IMR-90 (cell line): ENCODE measurements around the gene KL. TPM values are rescaled to one million over a fixed set of nuclear protein-coding genes. Genes with fewer than 3 reads are reported as not detected.

Experiments
- ATAC-seq: fragments of 200-7000 bp; cut with Tn5 transposase; 2 replicates; pipeline ENCODE4 v1.9.1; 2020; ENCODE audit warnings: low read depth, mild to moderate bottlenecking, moderate library complexity
- BruUV-seq: library from RNA; stranded (reverse); fragments of 400-500 nt; replicated peaks from 2 replicates; lab custom pipeline; 2021; lab: Mats Ljungman, UMichigan
- CTCF ChIA-PET: fragments of 300-600 bp; formaldehyde crosslinking; extraction: SDS; loops from one replicate; lab custom pipeline; 2021; ENCODE audit warnings: antibody characterized with exemption; lab: Yijun Ruan, JAX
- POLR2A ChIA-PET: fragments of 300-600 bp; sonication (Branson Sonifier 250); formaldehyde crosslinking; loops from one replicate; lab custom pipeline; 2022; ENCODE audit warnings: antibody characterized with exemption; ENCODE audit not compliant: unreplicated experiment; lab: Charles Lee
- DNase-seq: peaks from one replicate; pipeline ENCODE4 v3.0.0; 2013
- H2AFZ ChIP-seq: replicated peaks from 2 replicates; pipeline ENCODE3; 2013; ENCODE audit warnings: low read length, mild to moderate bottlenecking; ENCODE audit not compliant: poor library complexity
- H2AK5ac ChIP-seq: 2 replicates; pipeline ENCODE4 v1.6.1; 2013; ENCODE audit warnings: low read depth, low read length, inconsistent platforms
- H2AK9ac ChIP-seq: replicated peaks from 2 replicates; pipeline ENCODE3; 2013; ENCODE audit warnings: mild to moderate bottlenecking, low read depth, low read length, moderate library complexity; ENCODE audit not compliant: poor library complexity
- H2BK120ac ChIP-seq: 2 replicates; pipeline ENCODE4 v1.6.1; 2013; ENCODE audit warnings: low read depth, low read length, inconsistent platforms
- H2BK15ac ChIP-seq: 3 replicates; pipeline ENCODE4 v1.6.1; 2013; ENCODE audit warnings: low read depth, low read length, inconsistent platforms
- H2BK20ac ChIP-seq: 2 replicates; pipeline ENCODE4 v1.6.1; 2013; ENCODE audit warnings: low read depth, mild to moderate bottlenecking, inconsistent platforms, low read length, moderate library complexity
- H2BK5ac ChIP-seq: 2 replicates; pipeline ENCODE4 v1.6.1; 2013; ENCODE audit warnings: mild to moderate bottlenecking, low read depth, low read length, inconsistent platforms; ENCODE audit not compliant: poor library complexity, severe bottlenecking
- H3K14ac ChIP-seq: replicated peaks from 2 replicates; pipeline ENCODE4 v1.6.1; 2013; ENCODE audit warnings: low read depth, low read length, inconsistent platforms
- H3K18ac ChIP-seq: 2 replicates; pipeline ENCODE4 v1.6.1; 2013; ENCODE audit warnings: low read depth, low read length, control low read depth
- H3K23ac ChIP-seq: 2 replicates; pipeline ENCODE4 v1.6.1; 2013; ENCODE audit warnings: low read depth, low read length, inconsistent platforms
- H3K27ac ChIP-seq: 2 replicates; pipeline ENCODE4 v1.5.1; 2013; ENCODE audit warnings: mild to moderate bottlenecking, control low read depth, low read length; ENCODE audit not compliant: insufficient read depth
- H3K27me3 ChIP-seq: 2 replicates; pipeline ENCODE4 v1.6.1; 2013; ENCODE audit warnings: low read length; ENCODE audit not compliant: control insufficient read depth, insufficient read depth
- H3K36me3 ChIP-seq: 2 replicates; pipeline ENCODE4 v1.6.1; 2013; ENCODE audit warnings: low read length, mixed read lengths; ENCODE audit not compliant: control insufficient read depth, insufficient read depth
- H3K4ac ChIP-seq: 2 replicates; pipeline ENCODE4 v1.6.1; 2013; ENCODE audit warnings: low read depth, low read length, inconsistent platforms
- H3K4me1 ChIP-seq: 2 replicates; pipeline ENCODE4 v1.6.1; 2013; ENCODE audit warnings: low read length, mixed read lengths; ENCODE audit not compliant: control insufficient read depth, insufficient read depth
- H3K4me2 ChIP-seq: 2 replicates; pipeline ENCODE4 v1.6.1; 2013; ENCODE audit warnings: low read depth, mild to moderate bottlenecking, control low read depth, low read length, moderate library complexity
- H3K4me3 ChIP-seq: 2 replicates; pipeline ENCODE4 v1.5.1; 2013; ENCODE audit warnings: low read depth, mild to moderate bottlenecking, control low read depth, low read length, moderate library complexity; ENCODE audit not compliant: insufficient read depth
- H3K56ac ChIP-seq: 2 replicates; pipeline ENCODE4 v1.6.1; 2013; ENCODE audit warnings: low read length, inconsistent platforms; ENCODE audit not compliant: insufficient read depth; ENCODE audit errors: extremely low read depth
- H3K79me1 ChIP-seq, 2 experiments: 2 replicates each; pipeline ENCODE4 v1.6.1; 2013; ENCODE audit warnings: low read length in 2 of 2, inconsistent platforms in 1 of 2, low read depth in 1 of 2
- H3K9ac ChIP-seq: 2 replicates; pipeline ENCODE4 v1.6.1; 2013; ENCODE audit warnings: low read depth, low read length, control low read depth
- H3K9me1 ChIP-seq: 2 replicates; pipeline ENCODE4 v1.6.1; 2013; ENCODE audit warnings: low read length, inconsistent platforms; ENCODE audit not compliant: insufficient read depth
- H3K9me3 ChIP-seq: 2 replicates; pipeline ENCODE4 v1.6.1; 2013; ENCODE audit warnings: low read length; ENCODE audit not compliant: control insufficient read depth, insufficient read depth
- H4K20me1 ChIP-seq: 2 replicates; pipeline ENCODE4 v1.6.1; 2013; ENCODE audit warnings: low read length, inconsistent platforms; ENCODE audit not compliant: insufficient read depth
- H4K5ac ChIP-seq: 2 replicates; pipeline ENCODE4 v1.6.1; 2013; ENCODE audit warnings: mild to moderate bottlenecking, low read depth, low read length, control low read depth
- H4K8ac ChIP-seq, 2 experiments: 2 replicates each; pipeline ENCODE4 v1.6.1; 2013; ENCODE audit warnings: low read depth in 2 of 2, low read length in 2 of 2, control low read depth in 1 of 2, inconsistent platforms in 1 of 2
- H4K91ac ChIP-seq: 2 replicates; pipeline ENCODE4 v1.6.1; 2013; ENCODE audit warnings: low read depth, low read length, inconsistent platforms; ENCODE audit not compliant: insufficient read depth
- BHLHE40 ChIP-seq: fragments of 150-350 bp; IDR thresholded peaks from 2 replicates; pipeline ENCODE4 v1.6.1; 2016; ENCODE audit warnings: mild to moderate bottlenecking, low read depth, low read length
- CEBPB ChIP-seq: IDR thresholded peaks from 2 replicates; pipeline ENCODE4 v1.6.1; 2012; ENCODE audit warnings: low read depth, low read length, improper control_type of control experiment
- CHD1 ChIP-seq: IDR thresholded peaks from 2 replicates; pipeline ENCODE4 v1.6.1; 2012; ENCODE audit warnings: low read depth, low read length, improper control_type of control experiment
- CTCF ChIP-seq: conservative IDR thresholded peaks from 2 replicates; pipeline ENCODE4 v1.5.1; 2012; ENCODE audit warnings: mild to moderate bottlenecking, low read depth, low read length, improper control_type of control experiment
- FOS ChIP-seq: fragments of 150-350 bp; IDR thresholded peaks from 2 replicates; pipeline ENCODE4 v1.6.1; 2016; ENCODE audit warnings: low read depth, low read length
- MAFK ChIP-seq: IDR thresholded peaks from 2 replicates; pipeline ENCODE4 v1.6.1; 2012; ENCODE audit warnings: low read depth, low read length, improper control_type of control experiment
- MAZ ChIP-seq: IDR thresholded peaks from 2 replicates; pipeline ENCODE4 v1.6.1; 2012; ENCODE audit warnings: low read depth, mild to moderate bottlenecking, low read length, improper control_type of control experiment, moderate library complexity, borderline replicate concordance
- POLR2A ChIP-seq: IDR thresholded peaks from 2 replicates; pipeline ENCODE4 v1.6.1; 2012; ENCODE audit warnings: mild to moderate bottlenecking, low read depth, low read length
- RAD21 ChIP-seq: IDR thresholded peaks from 2 replicates; pipeline ENCODE4 v1.6.1; 2012; ENCODE audit warnings: low read length, improper control_type of control experiment
- RFX5 ChIP-seq: IDR thresholded peaks from 2 replicates; pipeline ENCODE4 v1.8.0; 2012; ENCODE audit warnings: low read depth, mild to moderate bottlenecking, low read length, moderate library complexity
- SMC3 ChIP-seq: fragments of 150-350 bp; IDR thresholded peaks from 2 replicates; pipeline ENCODE4 v1.6.1; 2016; ENCODE audit warnings: low read depth, mild to moderate bottlenecking, antibody characterized with exemption, low read length, moderate library complexity
- WGBS, 2 experiments: methylation state at CpG; one replicate each; pipeline versions ENCODE4 v1.1.5 to v1.1.7; 2013; ENCODE audit warnings: missing lambda C conversion rate in 2 of 2; ENCODE audit not compliant: insufficient read length in 1 of 2; ENCODE audit errors: extremely low coverage in 2 of 2; 5-methylcytosine and 5-hydroxymethylcytosine counted together
- dilution Hi-C: fragments of 300-500 bp; cut with HindIII; formaldehyde crosslinking; loops from one replicate; pipeline ENCODE4 v1.14.3; 2018; ENCODE audit warnings: low sequenced_read_pairs; ENCODE audit not compliant: unreplicated experiment
- in situ Hi-C: fragments of 300-500 bp; cut with MboI; formaldehyde crosslinking; loops from 3 replicates; pipeline ENCODE4 v1.14.3; 2019; ENCODE audit warnings: low sequenced_read_pairs, inconsistent platforms, mixed read lengths
- intact Hi-C: fragments of 100-400 bp; cut with micrococcal nuclease; formaldehyde crosslinking; loops from 2 replicates; pipeline ENCODE4 v1.10.0; 2022
- polyA plus RNA-seq, 3 experiments: library from polyadenylated mRNA; depleted of rRNA; stranded (reverse); fragments of >200 nt; gene quantifications; 2 replicates each; pipeline ENCODE4 v1.2.3, GENCODE V29; 2012; ENCODE audit warnings: low replicate concordance in 1 of 3
- total RNA-seq: library from RNA; depleted of rRNA; stranded (reverse); fragments of >200 nt; gene quantifications from 2 replicates; pipeline ENCODE4 v1.2.3, GENCODE V29; 2012

Gene KL
- total and polyA plus RNA-seq, 2 of the 4 experiments (the other 2 are of a cell fraction), result not detected

GRCh38 chr13:33112766-33113165 lies 96.5 kb downstream of the KL start:
- H3K9me3 ChIP-seq, result no peaks in the 10 kb centered on the region
- peaks cover 51% of the 10 kb centered on the region for H3K9me1 ChIP-seq
- intact Hi-C loops (loop anchor here (5.0 kb wide), 1 partner anchor 525 kb away; the partner anchor contains the start of gene PDS5B), in situ Hi-C loops (no loop called here), dilution Hi-C loops (no loop called here)
- WGBS, 2 experiments, result 80% methylated on average over 6 of the region's 12 CpGs; no CpG with 5 or more reads in 1 of the 2 experiments
- no peak overlapping the region for H3K9ac ChIP-seq
- DNase-seq (peak; percentile 20), ATAC-seq (no peak)
- ChIA-PET POLR2A (interaction anchor here (0.6 kb wide), 1 partner anchor 127 kb away, joined by 3 read pairs; no protein-coding TSS in a partner anchor), CTCF (interaction anchor here (1.4 kb wide), 2 partner anchors 20 to 430 kb away, joined by 4 read pairs; no protein-coding TSS in a partner anchor)
- peak overlapping the region in 1 of 2 experiments; percentile 23; a peak in 1 of 4 replicates for H4K8ac ChIP-seq
- H2BK15ac ChIP-seq, result no peak overlapping the region
- peaks cover 54% of the 10 kb centered on the region for H3K36me3 ChIP-seq
- H4K91ac ChIP-seq, result peak overlapping the region; percentile 20; the same call in 1 of the 2 replicates
- no peak overlapping the region for H3K4me3 ChIP-seq
- 0 out of 2 replicates have a peak overlapping the region, but pooled peaks have one; percentile 2 for H2BK120ac ChIP-seq
- peaks cover 44% of the 10 kb centered on the region for H3K4me1 ChIP-seq
- H3K56ac ChIP-seq, result no peak overlapping the region
- no TSS peak for BruUV-seq
- H2AK9ac ChIP-seq, result no peak overlapping the region
- no peak overlapping the region for H2BK20ac ChIP-seq
- no peak overlapping the region for H3K4me2 ChIP-seq
- 0 out of 2 replicates have a peak overlapping the region, but pooled peaks have one; percentile 8 for H3K18ac ChIP-seq
- no peak overlapping the region for H2BK5ac ChIP-seq
- peak overlapping the region; percentile 6; the same call in 1 of the 2 replicates for H3K4ac ChIP-seq
- H3K23ac ChIP-seq, result peak overlapping the region; percentile 64; the same call in 1 of the 2 replicates
- H4K20me1 ChIP-seq, result no peaks in the 10 kb centered on the region
- peaks cover 41 to 71% of the 10 kb centered on the region in 2 experiments for H3K79me1 ChIP-seq
- peak overlapping the region; percentile 0; the same call in 1 of the 2 replicates for H3K14ac ChIP-seq
- TF ChIP-seq MAFK, result no peak
- no peak for TF ChIP-seq SMC3
- TF ChIP-seq FOS, result no peak
- no peak for TF ChIP-seq POLR2A
- no peak for TF ChIP-seq MAZ
- no peak for TF ChIP-seq RFX5
- TF ChIP-seq BHLHE40, result no peak
- no peak for TF ChIP-seq CHD1
- no peak for TF ChIP-seq RAD21
- TF ChIP-seq CTCF, result no peak
- TF ChIP-seq CEBPB, result no peak
- H3K27ac ChIP-seq, result no peak overlapping the region
- no peak overlapping the region for H2AFZ ChIP-seq
- no peaks in the 10 kb centered on the region for H3K27me3 ChIP-seq
- H2AK5ac ChIP-seq, result peak overlapping the region; percentile 39; the same call in 1 of the 2 replicates
- peak overlapping the region; percentile 24 for H4K5ac ChIP-seq
